IMR-90 (cell line): ENCODE results near the gene ATG101. TPM values are rescaled to one million over a fixed set of nuclear protein-coding genes. Genes with fewer than 3 reads are reported as not detected.
A peak's percentile ranks its signal among the peaks of the same experiment; 100 is the strongest.

ENCODE experiments used
- ATAC-seq: fragments of 200-7000 bp; cut with Tn5 transposase; 2 replicates; pipeline ENCODE4 v1.9.1; 2020; ENCODE audit warnings: low read depth, mild to moderate bottlenecking, moderate library complexity
- BruUV-seq: library from RNA; stranded (reverse); fragments of 400-500 nt; replicated peaks from 2 replicates; lab custom pipeline; 2021; lab: Mats Ljungman, UMichigan
- CTCF ChIA-PET: fragments of 300-600 bp; formaldehyde crosslinking; extraction: SDS; loops from one replicate; lab custom pipeline; 2021; ENCODE audit warnings: antibody characterized with exemption; lab: Yijun Ruan, JAX
- POLR2A ChIA-PET: fragments of 300-600 bp; sonication (Branson Sonifier 250); formaldehyde crosslinking; loops from one replicate; lab custom pipeline; 2022; ENCODE audit warnings: antibody characterized with exemption; ENCODE audit not compliant: unreplicated experiment; lab: Charles Lee
- DNase-seq: peaks from one replicate; pipeline ENCODE4 v3.0.0; 2013
- H2AFZ ChIP-seq: replicated peaks from 2 replicates; pipeline ENCODE3; 2013; ENCODE audit warnings: low read length, mild to moderate bottlenecking; ENCODE audit not compliant: poor library complexity
- H2AK5ac ChIP-seq: 2 replicates; pipeline ENCODE4 v1.6.1; 2013; ENCODE audit warnings: low read depth, low read length, inconsistent platforms
- H2AK9ac ChIP-seq: replicated peaks from 2 replicates; pipeline ENCODE3; 2013; ENCODE audit warnings: mild to moderate bottlenecking, low read depth, low read length, moderate library complexity; ENCODE audit not compliant: poor library complexity
- H2BK120ac ChIP-seq: 2 replicates; pipeline ENCODE4 v1.6.1; 2013; ENCODE audit warnings: low read depth, low read length, inconsistent platforms
- H2BK15ac ChIP-seq: 3 replicates; pipeline ENCODE4 v1.6.1; 2013; ENCODE audit warnings: low read depth, low read length, inconsistent platforms
- H2BK20ac ChIP-seq: 2 replicates; pipeline ENCODE4 v1.6.1; 2013; ENCODE audit warnings: low read depth, mild to moderate bottlenecking, inconsistent platforms, low read length, moderate library complexity
- H2BK5ac ChIP-seq: 2 replicates; pipeline ENCODE4 v1.6.1; 2013; ENCODE audit warnings: mild to moderate bottlenecking, low read depth, low read length, inconsistent platforms; ENCODE audit not compliant: poor library complexity, severe bottlenecking
- H3K14ac ChIP-seq: replicated peaks from 2 replicates; pipeline ENCODE4 v1.6.1; 2013; ENCODE audit warnings: low read depth, low read length, inconsistent platforms
- H3K18ac ChIP-seq: 2 replicates; pipeline ENCODE4 v1.6.1; 2013; ENCODE audit warnings: low read depth, low read length, control low read depth
- H3K23ac ChIP-seq: 2 replicates; pipeline ENCODE4 v1.6.1; 2013; ENCODE audit warnings: low read depth, low read length, inconsistent platforms
- H3K27ac ChIP-seq: 2 replicates; pipeline ENCODE4 v1.5.1; 2013; ENCODE audit warnings: mild to moderate bottlenecking, control low read depth, low read length; ENCODE audit not compliant: insufficient read depth
- H3K27me3 ChIP-seq: 2 replicates; pipeline ENCODE4 v1.6.1; 2013; ENCODE audit warnings: low read length; ENCODE audit not compliant: control insufficient read depth, insufficient read depth
- H3K36me3 ChIP-seq: 2 replicates; pipeline ENCODE4 v1.6.1; 2013; ENCODE audit warnings: low read length, mixed read lengths; ENCODE audit not compliant: control insufficient read depth, insufficient read depth
- H3K4ac ChIP-seq: 2 replicates; pipeline ENCODE4 v1.6.1; 2013; ENCODE audit warnings: low read depth, low read length, inconsistent platforms
- H3K4me1 ChIP-seq: 2 replicates; pipeline ENCODE4 v1.6.1; 2013; ENCODE audit warnings: low read length, mixed read lengths; ENCODE audit not compliant: control insufficient read depth, insufficient read depth
- H3K4me2 ChIP-seq: 2 replicates; pipeline ENCODE4 v1.6.1; 2013; ENCODE audit warnings: low read depth, mild to moderate bottlenecking, control low read depth, low read length, moderate library complexity
- H3K4me3 ChIP-seq: 2 replicates; pipeline ENCODE4 v1.5.1; 2013; ENCODE audit warnings: low read depth, mild to moderate bottlenecking, control low read depth, low read length, moderate library complexity; ENCODE audit not compliant: insufficient read depth
- H3K56ac ChIP-seq: 2 replicates; pipeline ENCODE4 v1.6.1; 2013; ENCODE audit warnings: low read length, inconsistent platforms; ENCODE audit not compliant: insufficient read depth; ENCODE audit errors: extremely low read depth
- H3K79me1 ChIP-seq, 2 experiments: 2 replicates each; pipeline ENCODE4 v1.6.1; 2013; ENCODE audit warnings: low read length in 2 of 2, inconsistent platforms in 1 of 2, low read depth in 1 of 2
- H3K9ac ChIP-seq: 2 replicates; pipeline ENCODE4 v1.6.1; 2013; ENCODE audit warnings: low read depth, low read length, control low read depth
- H3K9me1 ChIP-seq: 2 replicates; pipeline ENCODE4 v1.6.1; 2013; ENCODE audit warnings: low read length, inconsistent platforms; ENCODE audit not compliant: insufficient read depth
- H3K9me3 ChIP-seq: 2 replicates; pipeline ENCODE4 v1.6.1; 2013; ENCODE audit warnings: low read length; ENCODE audit not compliant: control insufficient read depth, insufficient read depth
- H4K20me1 ChIP-seq: 2 replicates; pipeline ENCODE4 v1.6.1; 2013; ENCODE audit warnings: low read length, inconsistent platforms; ENCODE audit not compliant: insufficient read depth
- H4K5ac ChIP-seq: 2 replicates; pipeline ENCODE4 v1.6.1; 2013; ENCODE audit warnings: mild to moderate bottlenecking, low read depth, low read length, control low read depth
- H4K8ac ChIP-seq, 2 experiments: 2 replicates each; pipeline ENCODE4 v1.6.1; 2013; ENCODE audit warnings: low read depth in 2 of 2, low read length in 2 of 2, control low read depth in 1 of 2, inconsistent platforms in 1 of 2
- H4K91ac ChIP-seq: 2 replicates; pipeline ENCODE4 v1.6.1; 2013; ENCODE audit warnings: low read depth, low read length, inconsistent platforms; ENCODE audit not compliant: insufficient read depth
- BHLHE40 ChIP-seq: fragments of 150-350 bp; IDR thresholded peaks from 2 replicates; pipeline ENCODE4 v1.6.1; 2016; ENCODE audit warnings: mild to moderate bottlenecking, low read depth, low read length
- CEBPB ChIP-seq: IDR thresholded peaks from 2 replicates; pipeline ENCODE4 v1.6.1; 2012; ENCODE audit warnings: low read depth, low read length, improper control_type of control experiment
- CTCF ChIP-seq: conservative IDR thresholded peaks from 2 replicates; pipeline ENCODE4 v1.5.1; 2012; ENCODE audit warnings: mild to moderate bottlenecking, low read depth, low read length, improper control_type of control experiment
- ELK1 ChIP-seq: fragments of 150-350 bp; IDR thresholded peaks from 2 replicates; pipeline ENCODE4 v1.6.1; 2016; ENCODE audit warnings: low read depth, mild to moderate bottlenecking, low read length, moderate library complexity, borderline replicate concordance
- FOS ChIP-seq: fragments of 150-350 bp; IDR thresholded peaks from 2 replicates; pipeline ENCODE4 v1.6.1; 2016; ENCODE audit warnings: low read depth, low read length
- MAFK ChIP-seq: IDR thresholded peaks from 2 replicates; pipeline ENCODE4 v1.6.1; 2012; ENCODE audit warnings: low read depth, low read length, improper control_type of control experiment
- MAZ ChIP-seq: IDR thresholded peaks from 2 replicates; pipeline ENCODE4 v1.6.1; 2012; ENCODE audit warnings: low read depth, mild to moderate bottlenecking, low read length, improper control_type of control experiment, moderate library complexity, borderline replicate concordance
- MXI1 ChIP-seq: IDR thresholded peaks from 2 replicates; pipeline ENCODE4 v1.6.1; 2012; ENCODE audit warnings: low read depth, mild to moderate bottlenecking, low read length, moderate library complexity, borderline replicate concordance
- NFE2L2 ChIP-seq: fragments of 150-350 bp; IDR thresholded peaks from 2 replicates; pipeline ENCODE4 v1.6.1; 2016; ENCODE audit warnings: low read depth, mild to moderate bottlenecking, low read length
- POLR2A ChIP-seq: IDR thresholded peaks from 2 replicates; pipeline ENCODE4 v1.6.1; 2012; ENCODE audit warnings: mild to moderate bottlenecking, low read depth, low read length
- RCOR1 ChIP-seq: IDR thresholded peaks from 2 replicates; pipeline ENCODE4 v1.6.1; 2012; ENCODE audit warnings: mild to moderate bottlenecking, low read length, improper control_type of control experiment; ENCODE audit not compliant: insufficient replicate concordance
- RFX5 ChIP-seq: IDR thresholded peaks from 2 replicates; pipeline ENCODE4 v1.8.0; 2012; ENCODE audit warnings: low read depth, mild to moderate bottlenecking, low read length, moderate library complexity
- SMC3 ChIP-seq: fragments of 150-350 bp; IDR thresholded peaks from 2 replicates; pipeline ENCODE4 v1.6.1; 2016; ENCODE audit warnings: low read depth, mild to moderate bottlenecking, antibody characterized with exemption, low read length, moderate library complexity
- USF2 ChIP-seq: fragments of 150-350 bp; IDR thresholded peaks from 2 replicates; pipeline ENCODE4 v1.6.1; 2017; ENCODE audit warnings: mild to moderate bottlenecking, antibody characterized with exemption, low read length, low read depth
- whole genome bisulfite sequencing, 2 experiments: methylation state at CpG; one replicate each; pipeline versions ENCODE4 v1.1.5 to v1.1.7; 2013; ENCODE audit warnings: missing lambda C conversion rate in 2 of 2; ENCODE audit not compliant: insufficient read length in 1 of 2; ENCODE audit errors: extremely low coverage in 2 of 2; 5-methylcytosine and 5-hydroxymethylcytosine counted together
- dilution Hi-C: fragments of 300-500 bp; cut with HindIII; formaldehyde crosslinking; loops from one replicate; pipeline ENCODE4 v1.14.3; 2018; ENCODE audit warnings: low sequenced_read_pairs; ENCODE audit not compliant: unreplicated experiment
- in situ Hi-C: fragments of 300-500 bp; cut with MboI; formaldehyde crosslinking; loops from 3 replicates; pipeline ENCODE4 v1.14.3; 2019; ENCODE audit warnings: low sequenced_read_pairs, inconsistent platforms, mixed read lengths
- intact Hi-C: fragments of 100-400 bp; cut with micrococcal nuclease; formaldehyde crosslinking; loops from 2 replicates; pipeline ENCODE4 v1.10.0; 2022
- polyA plus RNA-seq, 3 experiments: library from polyadenylated mRNA; depleted of rRNA; stranded (reverse); fragments of >200 nt; gene quantifications; 2 replicates each; pipeline ENCODE4 v1.2.3, GENCODE V29; 2012; ENCODE audit warnings: low replicate concordance in 1 of 3
- total RNA-seq: library from RNA; depleted of rRNA; stranded (reverse); fragments of >200 nt; gene quantifications from 2 replicates; pipeline ENCODE4 v1.2.3, GENCODE V29; 2012

ATG101 gene
- total and polyA plus RNA-seq, 2 of the 4 experiments (the other 2 are of a cell fraction): 93.9 to 167 TPM

DNA sequence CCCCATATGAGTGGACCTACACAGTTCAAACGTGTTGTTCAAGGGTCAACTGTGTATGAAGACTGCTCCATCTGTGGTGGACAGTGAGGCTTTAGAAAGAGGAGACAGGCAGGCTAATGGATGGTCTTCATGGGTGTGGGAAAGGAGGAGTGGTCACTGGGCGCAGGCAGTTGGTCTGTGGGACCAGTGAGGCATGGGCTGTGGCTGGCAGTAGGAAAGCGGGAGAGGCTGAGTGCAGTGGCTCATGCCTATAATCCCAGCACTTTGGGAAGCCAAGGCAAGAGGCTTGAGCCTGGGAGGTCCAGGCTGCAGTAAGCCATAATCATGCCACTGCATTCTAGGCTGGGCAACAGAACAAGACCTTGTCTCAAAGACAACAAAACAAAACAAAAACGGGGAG lies 20.5 kb upstream of the ATG101 start:
- no peak overlapping the region for H3K27ac ChIP-seq
- H3K36me3 ChIP-seq: peaks cover under 1% of the 10 kb centered on the region
- H3K9me3 ChIP-seq: no peaks in the 10 kb centered on the region
- H2AK9ac ChIP-seq: no peak overlapping the region
- H3K9me1 ChIP-seq: peaks cover 14% of the 10 kb centered on the region; the same call in 1 of the 2 replicates
- H4K91ac ChIP-seq: no peak overlapping the region
- peaks cover 31% of the 10 kb centered on the region for H4K20me1 ChIP-seq
- no peaks in the 10 kb centered on the region for H3K27me3 ChIP-seq
- no TSS peak for BruUV-seq
- ChIA-PET CTCF (no interaction called here), POLR2A (no interaction called here)
- TF ChIP-seq CTCF (no peak), RFX5 (no peak), SMC3 (no peak), USF2 (no peak), FOS (no peak), RCOR1 (no peak), BHLHE40 (no peak), POLR2A (no peak; the same call in 1 of the 2 replicates), MAZ (no peak), ELK1 (no peak), CEBPB (no peak), MXI1 (no peak), MAFK (no peak), NFE2L2 (no peak)
- 0 out of 2 replicates have a peak overlapping the region, but pooled peaks have one; percentile 27 for H2AK5ac ChIP-seq
- H3K4me1 ChIP-seq: peaks cover 18% of the 10 kb centered on the region
- no peak overlapping the region for H2BK15ac ChIP-seq
- H4K8ac ChIP-seq: no peak overlapping the region
- H3K4me3 ChIP-seq: no peak overlapping the region
- H3K4ac ChIP-seq: no peak overlapping the region
- H2BK5ac ChIP-seq: no peak overlapping the region
- WGBS, 2 experiments: 85% methylated on average over 3 of the region's 4 CpGs; no CpG with 5 or more reads in 1 of the 2 experiments
- no peak overlapping the region for H3K4me2 ChIP-seq
- no peak overlapping the region for H3K9ac ChIP-seq
- H3K18ac ChIP-seq: no peak overlapping the region
- H4K5ac ChIP-seq: no peak overlapping the region
- ATAC-seq (no peak), DNase-seq (no peak)
- no peak overlapping the region for H2AFZ ChIP-seq
- no peak overlapping the region for H3K23ac ChIP-seq
- in situ Hi-C loops: no loop called here
- no peak overlapping the region for H3K56ac ChIP-seq
- H3K14ac ChIP-seq: no peak overlapping the region
- H3K79me1 ChIP-seq: peaks cover 0 to 71% of the 10 kb centered on the region in 2 experiments; a peak in 2 of 4 replicates
- dilution Hi-C loops: no loop called here
- H2BK20ac ChIP-seq: no peak overlapping the region
- H2BK120ac ChIP-seq: no peak overlapping the region
- intact Hi-C loops: no loop called here
